GM12878 (cell line): ENCODE measurements around the gene PRKCI. TPM values are rescaled to one million over a fixed set of nuclear protein-coding genes. Genes with fewer than 3 reads are reported as not detected.

ENCODE experiments used
- ATAC-seq: fragments of 200-7000 bp; cut with Tn5 transposase; 3 replicates; pipeline ENCODE4 v1.9.1; 2020; ENCODE audit warnings: mild to moderate bottlenecking, moderate library complexity
- BruUV-seq: library from RNA; stranded (reverse); fragments of 400-500 nt; replicated peaks from 2 replicates; lab custom pipeline; 2021; lab: Mats Ljungman, UMichigan
- CTCF ChIA-PET: fragments of 300-600 bp; sonication (Branson Sonifier 250); formaldehyde crosslinking; extraction: SDS; loops from one replicate; lab custom pipeline; 2021; ENCODE audit warnings: inconsistent platforms; lab: Yijun Ruan, JAX
- POLR2A ChIA-PET: fragments of 350-600 bp; formaldehyde crosslinking; extraction: SDS; loops from one replicate; lab custom pipeline; 2021; ENCODE audit warnings: inconsistent platforms; lab: Charles Lee
- RAD21 ChIA-PET: fragments of 300-600 bp; sonication (Branson Sonifier 250); formaldehyde crosslinking; loops from one replicate; lab custom pipeline; 2023; ENCODE audit warnings: antibody characterized with exemption; ENCODE audit not compliant: unreplicated experiment; lab: Charles Lee
- SMC1A ChIA-PET: fragments of 300-600 bp; sonication (Branson Sonifier 250); formaldehyde crosslinking; loops from one replicate; lab custom pipeline; 2023; ENCODE audit not compliant: unreplicated experiment, uncharacterized antibody; lab: Charles Lee
- DNase-seq: peaks from one replicate; pipeline ENCODE4 v3.0.0-alpha.2; 2011; ENCODE audit warnings: low read depth, low spot score
- FAIRE-seq: peaks from 3 replicates; lab custom pipeline; 2011; peaks lifted over from hg19 to GRCh38; lab: Jason Lieb, UNC
- H2AFZ ChIP-seq: 2 replicates; pipeline ENCODE4 v1.6.0; 2011; ENCODE audit warnings: low read depth, low read length, control low read depth; ENCODE audit not compliant: control insufficient read depth
- H3K27ac ChIP-seq: 2 replicates; pipeline ENCODE4 v1.5.1; 2011; ENCODE audit warnings: control low read depth; ENCODE audit not compliant: control insufficient read depth, insufficient read depth
- H3K27me3 ChIP-seq, 2 experiments: replicated peaks in 1 of 2; 2 replicates each; pipeline versions ENCODE4 v1.6.0 to v1.6.1; 2011; ENCODE audit warnings: low read length in 1 of 2; ENCODE audit not compliant: control insufficient read depth in 2 of 2, insufficient read depth in 2 of 2
- H3K36me3 ChIP-seq, 2 experiments: 2 replicates each; pipeline ENCODE4 v1.5.1; 2011; ENCODE audit warnings: low read length in 1 of 2; ENCODE audit not compliant: control insufficient read depth in 2 of 2, insufficient read depth in 2 of 2
- H3K4me1 ChIP-seq: 2 replicates; pipeline ENCODE4 v1.6.1; 2011; ENCODE audit warnings: mild to moderate bottlenecking, low read length, moderate library complexity, mixed read lengths; ENCODE audit not compliant: control insufficient read depth, insufficient read depth
- H3K4me2 ChIP-seq: 2 replicates; pipeline ENCODE4 v1.6.0; 2011; ENCODE audit warnings: control low read depth; ENCODE audit not compliant: control insufficient read depth, insufficient read depth
- H3K4me3 ChIP-seq: fragments of 200-600 bp; sonication (generic); 2 replicates; pipeline ENCODE4 v1.5.1; 2016
- H3K79me2 ChIP-seq: 2 replicates; pipeline ENCODE4 v1.6.0; 2011; ENCODE audit warnings: low read length; ENCODE audit not compliant: control insufficient read depth, insufficient read depth
- H3K9ac ChIP-seq: 2 replicates; pipeline ENCODE4 v1.8.0; 2011; ENCODE audit warnings: low read length, control low read depth, mixed read lengths; ENCODE audit not compliant: control insufficient read depth, insufficient read depth
- H3K9me3 ChIP-seq: replicated peaks from 3 replicates; pipeline ENCODE4 v1.5.1; 2011; ENCODE audit warnings: mild to moderate bottlenecking, low read length; ENCODE audit not compliant: control insufficient read depth, insufficient read depth
- H4K20me1 ChIP-seq: 2 replicates; pipeline ENCODE4 v1.6.0; 2011; ENCODE audit not compliant: control insufficient read depth, insufficient read depth
- BCL11A ChIP-seq: IDR thresholded peaks from 2 replicates; pipeline ENCODE4 v1.6.1; 2011; ENCODE audit warnings: low read depth, low read length
- CBX5 ChIP-seq: sonication (generic); IDR thresholded peaks from 2 replicates; pipeline ENCODE4 v1.6.1; 2016; ENCODE audit warnings: low read depth, moderate library complexity, mild to moderate bottlenecking, inconsistent platforms
- CHD1 ChIP-seq: IDR thresholded peaks from 2 replicates; pipeline ENCODE4 v1.6.1; 2012; ENCODE audit warnings: low read depth, low read length, improper control_type of control experiment
- EGR1 ChIP-seq, 2 experiments: IDR thresholded peaks; 1 replicate in 1 of 2; 2 replicates in 1 of 2; pipeline ENCODE4 v1.6.1; 2011 to 2012; ENCODE audit warnings: low read depth in 2 of 2, low read length in 2 of 2, borderline replicate concordance in 1 of 2, mild to moderate bottlenecking in 1 of 2, moderate library complexity in 1 of 2
- HDAC2 ChIP-seq: fragments of 200-600 bp; sonication (generic); IDR thresholded peaks from 2 replicates; pipeline ENCODE4 v1.6.1; 2017
- IKZF1 ChIP-seq: fragments of 450-650 bp; conservative IDR thresholded peaks from 2 replicates; pipeline ENCODE4 v1.6.1; 2017; ENCODE audit warnings: antibody characterized with exemption, mild to moderate bottlenecking
- IKZF2 ChIP-seq, 2 experiments: fragments of 450-650 bp; IDR thresholded peaks; 2 replicates each; pipeline ENCODE4 v1.6.1; 2017; ENCODE audit warnings: mild to moderate bottlenecking in 2 of 2, moderate library complexity in 2 of 2
- MYB ChIP-seq: fragments of 150-350 bp; IDR thresholded peaks from 2 replicates; pipeline ENCODE4 v1.6.1; 2014; ENCODE audit warnings: mild to moderate bottlenecking, low read depth, low read length, borderline replicate concordance
- NR2C2 ChIP-seq: IDR thresholded peaks from 2 replicates; pipeline ENCODE4 v1.6.1; 2011; ENCODE audit warnings: borderline replicate concordance, low read depth; ENCODE audit not compliant: control insufficient read depth, insufficient read length
- SIN3A ChIP-seq: IDR thresholded peaks from 2 replicates; pipeline ENCODE4 v1.6.1; 2012; ENCODE audit warnings: low read depth, low read length, improper control_type of control experiment
- SIX5 ChIP-seq: IDR thresholded peaks from 2 replicates; pipeline ENCODE4 v1.6.1; 2011; ENCODE audit warnings: mild to moderate bottlenecking, low read depth, low read length, moderate library complexity; ENCODE audit not compliant: severe bottlenecking
- SMC3 ChIP-seq: IDR thresholded peaks from 2 replicates; pipeline ENCODE4 v1.6.1; 2011; ENCODE audit warnings: low read length, improper control_type of control experiment, borderline replicate concordance
- STAT1 ChIP-seq: fragments of 450-650 bp; conservative IDR thresholded peaks from 2 replicates; pipeline ENCODE4 v1.6.1; 2014; ENCODE audit warnings: antibody characterized with exemption, mild to moderate bottlenecking
- ZNF217 ChIP-seq: fragments of 450-650 bp; IDR thresholded peaks from 2 replicates; pipeline ENCODE4 v1.6.1; 2017; ENCODE audit warnings: antibody characterized with exemption, mild to moderate bottlenecking
- ZNF274 ChIP-seq: IDR thresholded peaks from one replicate; pipeline ENCODE4 v1.8.0; 2011; ENCODE audit not compliant: insufficient read length, insufficient read depth
- WGBS: methylation state at CpG from one replicate; pipeline ENCODE4 v1.1.6; 2016; ENCODE audit warnings: low lambda C conversion rate; ENCODE audit not compliant: insufficient replicate concordance, insufficient coverage; ENCODE audit errors: missing lambda C conversion rate; 5-methylcytosine and 5-hydroxymethylcytosine counted together
- in situ Hi-C: fragments of 300-500 bp; cut with MboI; formaldehyde crosslinking; loops from 9 replicates; pipeline ENCODE4 v1.14.3; 2018; ENCODE audit warnings: mixed read lengths
- intact Hi-C: fragments of 100-400 bp; cut with micrococcal nuclease; formaldehyde crosslinking; loops from one replicate; pipeline ENCODE4 v1.14.2; 2022; ENCODE audit not compliant: unreplicated experiment
- polyA plus RNA-seq, 11 experiments: library from polyadenylated mRNA; depleted of rRNA in 4 of 11; unstranded in 6 of 11; stranded (reverse) in 5 of 11; fragments of >200 nt; fragmentation: Nextera tagmentation in 4 of 11; fragmentation: Illumina TruSeq in 1 of 11; extraction: Ambion mirVana in 4 of 11; extraction: Trizol in 1 of 11; gene quantifications; 1 replicate in 1 of 11; 2 replicates in 10 of 11; pipeline versions ENCODE4 v1.2.1 to v1.2.3, GENCODE V29; 2011 to 2016; ENCODE audit warnings: inconsistent platforms in 2 of 11, missing spikeins in 2 of 11, low read depth in 1 of 11
- total RNA-seq, 4 experiments: library from RNA; depleted of rRNA in 3 of 4; stranded (reverse); fragments of >200 nt in 3 of 4; fragmentation: Illumina TruSeq in 1 of 4; extraction: Trizol in 1 of 4; gene quantifications; 2 replicates each; pipeline versions ENCODE4 v1.2.1 to v1.2.3, GENCODE V29; 2013 to 2021
- TF ChIP-seq, protein P1 (sequence below): fragments of 450-650 bp; IDR thresholded peaks from 2 replicates; pipeline ENCODE4 v1.6.1; 2017; ENCODE audit warnings: low read depth, mild to moderate bottlenecking, moderate library complexity
- TF ChIP-seq, protein P2 (sequence below): fragments of 450-650 bp; formaldehyde crosslinking; IDR thresholded peaks from 2 replicates; pipeline ENCODE4 v1.4.0; 2020; ENCODE audit warnings: mild to moderate bottlenecking, moderate library complexity
- TF ChIP-seq, protein P3 (sequence below): fragments of 450-650 bp; IDR thresholded peaks from 2 replicates; pipeline ENCODE4 v1.6.1; 2017; ENCODE audit warnings: antibody characterized with exemption, mild to moderate bottlenecking, moderate library complexity

The PRKCI gene
- total and polyA plus RNA-seq, 10 of the 15 experiments (the other 5 are each of a cell fraction or from before 2014, with no cell fraction given): 3.5 to 15.4 (median 11.8) TPM

DNA sequence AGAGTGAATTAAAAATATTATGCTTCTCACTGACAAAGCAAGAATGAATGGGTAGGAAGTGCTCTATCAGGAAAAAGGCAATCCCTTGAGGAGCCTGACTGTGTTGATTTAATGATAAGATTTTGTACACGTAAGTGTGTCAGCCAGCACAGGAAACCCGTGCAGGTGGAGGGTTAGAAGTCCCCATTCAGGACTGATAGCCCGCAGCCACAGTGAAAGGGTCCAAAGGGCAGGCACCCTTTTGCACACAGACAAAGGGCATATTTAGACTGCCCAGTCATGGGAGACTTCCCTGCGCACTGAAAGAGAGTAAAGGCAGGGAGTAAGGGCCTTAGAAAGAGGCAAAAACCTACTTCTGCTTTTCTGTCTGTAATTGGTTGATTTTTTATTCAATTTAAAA, 108.9 kb downstream of the PRKCI start:
- H3K36me3 ChIP-seq: no peaks in the 10 kb centered on the region
- no peaks in the 10 kb centered on the region for H4K20me1 ChIP-seq
- intact Hi-C loops: loop anchor here (1.0 kb wide), 1 partner anchor 25 kb away; no protein-coding TSS in a partner anchor
- SMC1A ChIA-PET: interaction anchor here (1.1 kb wide), 1 partner anchor 18 kb away, joined by 3 read pairs; no protein-coding TSS in a partner anchor
- H3K4me2 ChIP-seq: no peak overlapping the region
- DNase-seq (no peak), FAIRE-seq (no peak), ATAC-seq (peak; percentile 97)
- WGBS: 77% methylated on average over 4 of the region's 4 CpGs
- no TSS peak for BruUV-seq
- POLR2A ChIA-PET: no interaction called here
- no peaks in the 10 kb centered on the region for H3K27me3 ChIP-seq
- in situ Hi-C loops: no loop called here
- no peak overlapping the region for H3K4me3 ChIP-seq
- H2AFZ ChIP-seq: no peak overlapping the region
- RAD21 ChIA-PET: no interaction called here
- no peak overlapping the region for H3K9ac ChIP-seq
- CTCF ChIA-PET: no interaction called here
- H3K27ac ChIP-seq: no peak overlapping the region
- H3K9me3 ChIP-seq: peaks cover 3% of the 10 kb centered on the region; the same call in 2 of the 3 replicates
- no peaks in the 10 kb centered on the region for H3K79me2 ChIP-seq
- H3K4me1 ChIP-seq: 0 out of 2 replicates have a peak, but pooled peaks cover 5% of the 10 kb centered on the region
- TF ChIP-seq IKZF2 (IDR thresholded peaks at IDR 0.05) (peak; percentile 62 to 68; a peak in 2 of 4 replicates), STAT1 (no peak), BCL11A (no peak), SIN3A (no peak), SIX5 (no peak), HDAC2 (no peak), NR2C2 (no peak), ZNF217 (no peak), CBX5 (no peak), SMC3 (no peak), ZNF274 (no peak), EGR1 (IDR thresholded peaks at IDR 0.05; ENCODE audit: borderline replicate concordance in 1 of 2, low read depth in 2 of 2, low read length in 2 of 2) (no peak), IKZF1 (peak; percentile 74), MYB (no peak), CHD1 (no peak)
- TF ChIP-seq, protein P1, sequence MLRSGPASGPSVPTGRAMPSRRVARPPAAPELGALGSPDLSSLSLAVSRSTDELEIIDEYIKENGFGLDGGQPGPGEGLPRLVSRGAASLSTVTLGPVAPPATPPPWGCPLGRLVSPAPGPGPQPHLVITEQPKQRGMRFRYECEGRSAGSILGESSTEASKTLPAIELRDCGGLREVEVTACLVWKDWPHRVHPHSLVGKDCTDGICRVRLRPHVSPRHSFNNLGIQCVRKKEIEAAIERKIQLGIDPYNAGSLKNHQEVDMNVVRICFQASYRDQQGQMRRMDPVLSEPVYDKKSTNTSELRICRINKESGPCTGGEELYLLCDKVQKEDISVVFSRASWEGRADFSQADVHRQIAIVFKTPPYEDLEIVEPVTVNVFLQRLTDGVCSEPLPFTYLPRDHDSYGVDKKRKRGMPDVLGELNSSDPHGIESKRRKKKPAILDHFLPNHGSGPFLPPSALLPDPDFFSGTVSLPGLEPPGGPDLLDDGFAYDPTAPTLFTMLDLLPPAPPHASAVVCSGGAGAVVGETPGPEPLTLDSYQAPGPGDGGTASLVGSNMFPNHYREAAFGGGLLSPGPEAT: 0 out of 2 replicates have a peak, but pooled peaks have one; percentile 32
- TF ChIP-seq, protein P2, sequence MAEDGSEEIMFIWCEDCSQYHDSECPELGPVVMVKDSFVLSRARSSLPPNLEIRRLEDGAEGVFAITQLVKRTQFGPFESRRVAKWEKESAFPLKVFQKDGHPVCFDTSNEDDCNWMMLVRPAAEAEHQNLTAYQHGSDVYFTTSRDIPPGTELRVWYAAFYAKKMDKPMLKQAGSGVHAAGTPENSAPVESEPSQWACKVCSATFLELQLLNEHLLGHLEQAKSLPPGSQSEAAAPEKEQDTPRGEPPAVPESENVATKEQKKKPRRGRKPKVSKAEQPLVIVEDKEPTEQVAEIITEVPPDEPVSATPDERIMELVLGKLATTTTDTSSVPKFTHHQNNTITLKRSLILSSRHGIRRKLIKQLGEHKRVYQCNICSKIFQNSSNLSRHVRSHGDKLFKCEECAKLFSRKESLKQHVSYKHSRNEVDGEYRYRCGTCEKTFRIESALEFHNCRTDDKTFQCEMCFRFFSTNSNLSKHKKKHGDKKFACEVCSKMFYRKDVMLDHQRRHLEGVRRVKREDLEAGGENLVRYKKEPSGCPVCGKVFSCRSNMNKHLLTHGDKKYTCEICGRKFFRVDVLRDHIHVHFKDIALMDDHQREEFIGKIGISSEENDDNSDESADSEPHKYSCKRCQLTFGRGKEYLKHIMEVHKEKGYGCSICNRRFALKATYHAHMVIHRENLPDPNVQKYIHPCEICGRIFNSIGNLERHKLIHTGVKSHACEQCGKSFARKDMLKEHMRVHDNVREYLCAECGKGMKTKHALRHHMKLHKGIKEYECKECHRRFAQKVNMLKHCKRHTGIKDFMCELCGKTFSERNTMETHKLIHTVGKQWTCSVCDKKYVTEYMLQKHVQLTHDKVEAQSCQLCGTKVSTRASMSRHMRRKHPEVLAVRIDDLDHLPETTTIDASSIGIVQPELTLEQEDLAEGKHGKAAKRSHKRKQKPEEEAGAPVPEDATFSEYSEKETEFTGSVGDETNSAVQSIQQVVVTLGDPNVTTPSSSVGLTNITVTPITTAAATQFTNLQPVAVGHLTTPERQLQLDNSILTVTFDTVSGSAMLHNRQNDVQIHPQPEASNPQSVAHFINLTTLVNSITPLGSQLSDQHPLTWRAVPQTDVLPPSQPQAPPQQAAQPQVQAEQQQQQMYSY (CRISPR knock-in tag): no peak
- TF ChIP-seq, protein P3, sequence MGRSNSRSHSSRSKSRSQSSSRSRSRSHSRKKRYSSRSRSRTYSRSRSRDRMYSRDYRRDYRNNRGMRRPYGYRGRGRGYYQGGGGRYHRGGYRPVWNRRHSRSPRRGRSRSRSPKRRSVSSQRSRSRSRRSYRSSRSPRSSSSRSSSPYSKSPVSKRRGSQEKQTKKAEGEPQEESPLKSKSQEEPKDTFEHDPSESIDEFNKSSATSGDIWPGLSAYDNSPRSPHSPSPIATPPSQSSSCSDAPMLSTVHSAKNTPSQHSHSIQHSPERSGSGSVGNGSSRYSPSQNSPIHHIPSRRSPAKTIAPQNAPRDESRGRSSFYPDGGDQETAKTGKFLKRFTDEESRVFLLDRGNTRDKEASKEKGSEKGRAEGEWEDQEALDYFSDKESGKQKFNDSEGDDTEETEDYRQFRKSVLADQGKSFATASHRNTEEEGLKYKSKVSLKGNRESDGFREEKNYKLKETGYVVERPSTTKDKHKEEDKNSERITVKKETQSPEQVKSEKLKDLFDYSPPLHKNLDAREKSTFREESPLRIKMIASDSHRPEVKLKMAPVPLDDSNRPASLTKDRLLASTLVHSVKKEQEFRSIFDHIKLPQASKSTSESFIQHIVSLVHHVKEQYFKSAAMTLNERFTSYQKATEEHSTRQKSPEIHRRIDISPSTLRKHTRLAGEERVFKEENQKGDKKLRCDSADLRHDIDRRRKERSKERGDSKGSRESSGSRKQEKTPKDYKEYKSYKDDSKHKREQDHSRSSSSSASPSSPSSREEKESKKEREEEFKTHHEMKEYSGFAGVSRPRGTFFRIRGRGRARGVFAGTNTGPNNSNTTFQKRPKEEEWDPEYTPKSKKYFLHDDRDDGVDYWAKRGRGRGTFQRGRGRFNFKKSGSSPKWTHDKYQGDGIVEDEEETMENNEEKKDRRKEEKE: no peak
